HG02943 (cell line): ENCODE measurements around the gene LHCGR.
"Not testable (repeated sequence)": the region's sequence is repeated elsewhere in the genome, so short reads cannot be mapped to it uniquely, and the experiment has no call there.

ENCODE experiments used
- ATAC-seq: cut with Tn5 transposase; IDR thresholded peaks from one replicate; pipeline ENCODE4 v1.9.1; 2021; ENCODE audit warnings: mild to moderate bottlenecking, low read depth, moderate library complexity; ENCODE audit not compliant: unreplicated experiment

LHCGR gene

DNA sequence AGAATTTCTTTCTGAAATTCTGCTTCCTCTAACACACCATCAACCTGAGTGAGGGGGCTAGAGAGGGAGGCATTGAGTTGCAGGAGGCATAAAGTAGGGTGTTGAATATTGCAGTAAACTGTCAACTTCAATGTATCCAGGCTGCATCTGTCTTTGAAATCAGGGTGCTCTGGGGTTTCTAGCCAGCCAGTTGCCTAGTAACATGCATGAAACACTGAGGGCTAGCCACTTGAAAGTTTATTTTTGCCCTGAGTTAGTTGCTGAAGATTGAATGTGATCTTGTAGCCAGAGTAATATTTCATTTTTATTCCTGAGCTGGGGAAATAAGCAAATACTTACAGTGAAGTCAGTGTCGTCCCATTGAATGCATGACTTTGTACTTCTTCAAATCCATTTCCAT is 41.9 kb downstream of the LHCGR start:
- no peak for ATAC-seq

DNA sequence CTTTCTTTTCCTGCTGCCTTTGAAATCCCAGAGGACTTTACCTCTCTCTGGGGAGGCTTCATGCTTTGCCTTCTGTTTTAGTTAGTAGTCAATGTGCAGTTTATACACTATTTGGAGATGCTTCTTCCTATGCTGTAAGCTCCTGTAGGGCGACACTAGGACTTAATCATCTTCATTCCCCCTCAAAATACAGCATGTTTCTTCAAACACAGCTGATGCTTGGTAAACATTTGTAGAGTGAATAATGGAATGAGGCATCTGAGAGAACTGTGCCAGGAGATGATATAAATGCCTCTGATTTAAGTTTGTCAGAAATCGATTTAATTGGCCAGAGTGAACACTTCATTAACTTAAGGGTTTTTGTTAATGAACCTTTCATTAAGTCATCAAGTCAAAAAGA is 43.4 kb downstream of the LHCGR start:
- no peak for ATAC-seq

- no peak for ATAC-seq
These were observed 44.2 kb downstream of the LHCGR start for GRCh38 chr2:48711343-48711742.

DNA sequence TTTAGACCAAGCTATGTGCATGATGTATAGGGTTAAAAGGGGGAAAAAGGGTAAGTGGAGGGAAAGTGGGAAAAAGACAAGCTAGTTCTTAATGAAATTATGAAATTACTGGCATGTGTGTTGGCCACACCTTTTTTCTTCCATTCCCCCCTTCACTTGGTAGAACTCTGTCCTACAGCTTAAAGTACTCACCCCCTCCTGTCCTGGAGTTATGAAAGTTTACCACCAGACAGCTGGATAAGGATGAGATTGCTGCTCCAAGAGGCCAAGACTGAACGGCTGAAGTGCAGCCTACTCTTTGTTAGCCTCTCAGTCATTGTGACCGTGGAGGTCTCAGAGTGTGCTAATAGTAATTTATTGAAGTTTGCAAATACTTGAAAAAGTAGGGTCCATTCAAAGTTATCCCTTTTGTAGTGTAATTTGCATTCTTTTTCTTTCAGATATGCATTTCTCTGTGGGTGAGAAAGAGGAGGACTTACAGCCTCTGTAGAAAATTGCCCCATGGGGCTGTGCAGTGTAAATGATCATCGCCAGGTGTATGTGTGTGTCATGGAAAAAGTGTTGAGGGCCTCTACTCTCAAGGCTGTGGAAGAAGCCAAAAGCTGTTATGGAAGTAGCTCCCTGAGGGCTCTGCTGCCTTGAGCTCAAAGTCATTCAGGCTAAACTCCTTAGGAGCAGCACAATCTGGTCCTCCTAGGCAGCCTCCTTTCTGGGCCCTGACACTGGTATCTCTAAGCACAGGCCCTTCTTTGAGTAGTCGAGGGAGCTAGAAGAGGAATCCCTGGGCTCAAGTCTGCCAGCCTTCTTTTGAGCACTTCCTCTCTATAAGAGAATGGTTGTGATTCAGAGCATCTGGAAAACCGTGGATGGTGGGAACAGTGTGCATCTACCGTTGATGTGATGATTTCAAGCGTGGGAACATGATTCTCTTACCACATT is 46.2 kb downstream of the LHCGR start:
- no peak for ATAC-seq

DNA sequence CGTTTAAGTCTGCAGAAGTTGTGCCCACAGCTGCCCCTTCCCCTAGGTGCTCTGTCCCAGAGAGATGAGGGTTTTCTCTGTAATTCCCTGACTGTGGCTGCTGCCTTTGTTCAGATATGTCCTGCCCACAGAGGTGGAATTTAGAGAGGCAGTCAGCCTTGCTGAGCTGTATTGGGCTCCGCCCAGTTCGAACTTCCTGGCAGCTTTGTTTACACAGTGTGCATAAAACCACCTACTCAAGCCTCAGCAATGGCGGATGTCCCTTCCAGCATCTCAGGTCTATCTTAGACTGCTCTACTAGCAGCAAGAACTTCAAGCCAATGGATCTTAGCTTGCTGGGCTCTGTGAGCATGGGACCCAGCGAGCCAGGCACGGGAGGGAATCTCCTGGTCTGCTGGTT is 48.1 kb downstream of the LHCGR start:
- ATAC-seq: no peak

DNA sequence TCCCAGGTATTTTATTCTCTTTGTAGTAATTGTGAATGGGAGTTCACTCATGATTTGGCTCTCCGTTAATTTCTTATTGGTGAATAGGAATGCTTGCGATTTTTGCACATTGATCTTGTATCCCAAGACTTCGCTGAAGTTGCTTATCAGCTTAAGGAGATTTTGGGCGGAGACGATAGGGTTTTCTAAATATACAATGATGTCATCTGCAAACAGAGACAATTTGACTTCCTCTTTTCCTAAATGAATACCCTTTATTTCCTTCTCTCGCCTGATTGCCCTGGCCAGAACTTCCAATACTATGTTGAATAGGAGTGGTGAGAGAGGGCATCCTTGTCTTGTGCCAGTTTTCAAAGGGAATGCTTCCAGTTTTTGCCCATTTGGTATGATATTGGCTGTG is 51.9 kb downstream of the LHCGR start:
- ATAC-seq: not testable (repeated sequence)

DNA sequence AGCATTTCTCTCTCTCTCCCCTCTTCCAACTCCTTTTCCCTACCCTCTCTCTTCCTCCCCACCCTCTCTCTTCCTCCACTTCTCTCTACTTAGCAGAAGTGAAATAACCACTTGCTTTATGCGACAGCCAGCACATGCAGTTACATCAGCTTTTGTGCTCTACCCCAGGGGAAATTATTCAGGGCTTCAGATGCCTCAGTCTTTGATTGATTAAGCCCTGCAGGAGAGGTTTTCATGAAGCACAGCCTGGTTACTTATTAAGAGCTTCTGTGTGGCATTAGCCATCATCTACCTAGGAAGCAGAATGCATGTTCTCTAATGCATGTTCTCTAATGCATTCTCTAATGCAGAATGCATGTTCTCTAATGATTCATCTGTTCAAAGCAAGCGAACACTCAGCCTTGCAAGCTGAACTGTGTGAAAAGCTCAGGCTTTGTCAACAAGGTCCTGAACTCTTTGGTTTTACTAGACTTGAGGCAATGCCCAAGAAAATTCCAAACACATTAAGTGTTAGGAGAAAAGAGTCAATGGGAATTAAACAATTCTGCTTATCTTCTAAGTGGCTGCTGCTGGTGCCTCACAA is 56.1 kb downstream of the LHCGR start:
- no peak for ATAC-seq

- no peak for ATAC-seq
These were observed 58.6 kb downstream of the LHCGR start for GRCh38 chr2:48696881-48697280.

GRCh38 chr2:48695991-48696390 is 59.5 kb downstream of the LHCGR start:
- ATAC-seq: no peak

DNA sequence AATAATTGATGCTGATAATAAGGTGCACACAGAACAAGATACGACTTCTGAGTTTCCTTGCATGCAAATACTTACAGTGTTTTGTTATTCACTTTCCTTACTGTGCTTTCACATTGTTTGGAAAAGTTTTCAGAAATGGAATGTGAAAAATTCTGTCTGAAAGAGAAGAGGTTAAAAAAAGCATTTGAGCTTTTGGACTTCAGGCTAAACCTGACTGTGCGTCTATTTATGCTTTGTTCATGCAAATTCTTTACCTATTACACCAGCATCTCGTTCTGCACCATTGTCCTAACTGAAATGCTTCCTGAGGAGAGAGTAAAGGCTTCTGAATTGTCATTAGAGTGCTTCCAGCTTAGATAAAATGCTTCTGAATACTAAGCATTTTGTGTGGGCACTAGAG is 61.4 kb downstream of the LHCGR start:
- ATAC-seq: no peak

- no peak for ATAC-seq
These were observed 61.9 kb downstream of the LHCGR start for GRCh38 chr2:48693645-48694044.

DNA sequence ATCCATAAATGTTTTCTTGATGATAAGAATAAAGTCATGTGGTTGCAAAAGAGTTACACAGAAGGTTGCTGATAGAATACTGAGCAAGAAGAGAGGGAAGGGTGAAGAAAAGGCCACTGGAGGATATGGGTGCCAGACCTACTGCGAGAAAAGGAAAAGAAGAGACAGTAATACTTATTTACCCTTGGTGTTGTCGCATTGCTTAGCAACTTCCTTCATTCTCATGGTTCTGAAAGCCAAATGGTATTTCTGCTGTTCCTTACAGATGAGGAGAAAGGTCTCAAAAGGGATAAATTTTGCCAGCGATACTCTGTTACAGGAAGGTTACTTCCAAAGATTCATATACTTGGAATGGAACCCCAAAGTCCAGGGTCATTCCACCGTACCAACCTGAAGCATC is 62.5 kb downstream of the LHCGR start:
- ATAC-seq: no peak

DNA sequence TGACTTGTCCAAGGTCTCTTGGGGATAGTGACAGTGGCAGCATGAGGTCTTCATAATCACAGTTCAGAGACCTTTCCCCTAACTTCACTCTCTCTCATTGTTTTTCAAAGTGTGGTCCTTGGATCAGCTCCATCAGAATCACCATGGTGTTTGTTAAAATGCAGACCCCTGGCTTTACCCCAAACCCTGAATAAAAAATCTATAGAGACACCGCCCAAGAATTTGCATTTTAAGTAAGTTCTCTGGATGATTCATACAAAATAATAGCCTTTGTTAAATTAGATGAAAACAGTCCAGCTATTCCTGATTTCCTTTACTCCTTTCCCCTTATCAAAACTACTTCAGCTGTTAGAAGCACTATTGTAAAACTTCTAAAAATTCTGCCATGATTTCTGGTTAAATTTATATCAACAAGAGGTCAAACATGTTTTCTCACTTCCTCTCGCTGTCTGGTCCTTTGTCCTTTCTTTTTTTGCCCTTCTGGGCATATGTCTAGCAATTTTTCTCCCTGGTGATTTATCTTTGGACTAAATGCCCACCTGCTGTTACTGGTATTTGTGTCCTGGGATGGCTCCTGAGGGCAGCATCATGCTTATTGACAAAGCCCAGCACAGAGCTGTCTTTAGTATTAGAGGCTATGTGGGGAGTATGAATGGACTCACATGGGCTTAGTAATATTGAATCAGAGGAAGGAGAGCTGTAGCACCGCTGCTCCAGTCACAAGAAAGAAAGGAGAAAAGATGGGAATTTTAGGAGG is 63.4 kb downstream of the LHCGR start:
- no peak for ATAC-seq

GRCh38 chr2:48685126-48685525 is 70.4 kb downstream of the LHCGR start:
- no peak for ATAC-seq

- no peak for ATAC-seq
These were observed 78.1 kb downstream of the LHCGR start for GRCh38 chr2:48677450-48677849.

DNA sequence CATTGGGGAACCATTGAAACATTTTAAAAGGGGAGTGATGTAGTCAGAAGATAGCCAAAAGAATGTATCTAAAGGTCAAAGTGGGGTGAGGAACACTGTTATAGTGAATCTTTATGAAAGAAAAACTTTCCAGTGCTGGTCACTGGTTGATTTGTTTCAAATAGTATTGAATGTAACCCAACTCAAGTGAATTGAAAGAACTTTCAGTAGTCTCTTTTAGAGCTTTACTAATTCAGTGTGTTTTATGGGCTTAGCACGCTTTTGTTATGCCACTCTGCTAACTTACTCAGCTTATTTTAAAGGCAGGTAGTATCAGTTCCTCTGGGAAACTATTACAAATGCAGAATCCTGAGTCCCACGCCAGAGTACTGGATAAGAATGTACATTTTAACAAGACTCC is 80.6 kb downstream of the LHCGR start:
- no peak for ATAC-seq

DNA sequence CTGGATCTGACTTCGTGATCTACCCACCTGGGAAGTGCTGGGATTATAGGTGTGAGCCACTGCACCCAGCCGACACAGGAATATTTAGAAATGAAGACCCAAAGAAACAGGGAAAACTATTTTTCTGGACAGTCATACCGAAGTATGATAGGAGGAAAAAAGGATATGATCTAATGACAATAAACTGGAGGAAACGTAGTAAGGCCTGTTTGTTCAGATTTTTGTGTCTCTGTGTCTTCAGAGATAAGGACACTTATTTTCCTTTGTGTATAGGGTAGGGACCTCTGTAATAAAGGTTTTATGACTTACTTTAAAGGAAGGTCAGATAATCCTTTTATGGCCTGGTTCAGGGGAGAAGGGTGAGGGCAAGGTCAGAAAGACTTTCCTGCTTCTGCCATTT is 81.9 kb downstream of the LHCGR start:
- no peak for ATAC-seq

DNA sequence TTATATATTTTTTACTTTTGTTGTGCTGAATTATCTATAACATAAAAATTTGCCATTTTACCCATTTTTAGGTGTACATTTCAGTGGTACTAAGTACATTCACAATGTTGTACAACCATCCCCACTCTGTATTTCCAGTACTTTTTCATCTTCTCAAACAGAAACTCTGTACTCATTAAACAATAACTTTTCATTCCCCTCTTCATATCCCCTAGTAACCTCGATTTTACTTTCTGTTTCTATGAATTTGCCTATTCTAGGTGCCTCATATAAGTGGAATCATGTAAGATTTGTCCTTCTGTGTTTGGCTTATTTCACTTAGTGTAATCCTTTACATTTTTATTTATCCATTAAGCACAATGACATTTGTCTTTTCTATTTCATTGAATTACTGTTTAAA is 86.5 kb downstream of the LHCGR start:
- peak; percentile 84 for ATAC-seq

- ATAC-seq: no peak
These were observed 104.2 kb downstream of the LHCGR start for GRCh38 chr2:48651158-48651790.

GRCh38 chr2:48638261-48638660 is 117.3 kb downstream of the LHCGR start:
- no peak for ATAC-seq
